ENCODE results near the gene ERP44.

GRCh38 chr9:100074093-100074492 lies 24.7 kb downstream of the ERP44 start:
- TF ChIP-seq CTCF (IDR thresholded peaks at IDR 0.05 in 4 of 5, conservative IDR thresholded peaks at IDR 0.05 in 1 of 5) = no peak
- TF ChIP-seq POLR2A (IDR thresholded peaks at IDR 0.05) = no peak
